SK-N-SH (cell line): ENCODE data around the gene TBL1Y. TPM values are rescaled to one million over a fixed set of nuclear protein-coding genes. Genes with fewer than 3 reads are reported as not detected.

Experiments used
- CTCF ChIA-PET: fragments of 300-600, 350-600 bp; formaldehyde crosslinking; extraction: SDS; loops from one replicate; lab custom pipeline; 2021; lab: Yijun Ruan, JAX
- POLR2A ChIA-PET: fragments of 350-600 bp; sonication (Branson Sonifier 250); formaldehyde crosslinking; extraction: SDS; loops from one replicate; lab custom pipeline; 2020; ENCODE audit warnings: antibody characterized with exemption, inconsistent platforms; lab: Yijun Ruan, JAX
- DNase-seq: peaks from one replicate; pipeline ENCODE4 v3.0.0; 2012
- H2AFZ ChIP-seq: fragments of 200-600 bp; sonication (generic); 2 replicates; pipeline ENCODE4 v1.8.1; 2016; ENCODE audit warnings: antibody characterized with exemption, mild to moderate bottlenecking, low read depth
- H3F3A ChIP-seq: fragments of 200-600 bp; sonication (generic); replicated peaks from 2 replicates; pipeline ENCODE3; 2016; ENCODE audit warnings: antibody characterized with exemption, mild to moderate bottlenecking; ENCODE audit not compliant: insufficient read depth
- H3K27ac ChIP-seq, 2 experiments: fragments of 200-500 bp in 1 of 2; fragments of 200-600 bp in 1 of 2; sonication (Bioruptor generic) in 1 of 2; sonication (generic), shearing (Covaris generic) in 1 of 2; 2 replicates each; pipeline versions ENCODE4 v1.5.1 to v1.6.1; 2014 to 2016; ENCODE audit warnings: low read depth in 2 of 2, inconsistent platforms in 1 of 2, low read length in 1 of 2, mild to moderate bottlenecking in 1 of 2, mixed read lengths in 1 of 2
- H3K27me3 ChIP-seq: fragments of 200-600 bp; sonication (generic), shearing (Covaris generic); 2 replicates; pipeline ENCODE4 v1.6.1; 2016; ENCODE audit warnings: mixed run types; ENCODE audit not compliant: insufficient read depth
- H3K36me3 ChIP-seq, 2 experiments: fragments of 200-500 bp in 1 of 2; fragments of 200-600 bp in 1 of 2; sonication (Bioruptor generic) in 1 of 2; sonication (generic) in 1 of 2; replicated peaks in 1 of 2; 2 replicates each; pipeline versions ENCODE3 to v1.5.1; 2014 to 2016; ENCODE audit warnings: low read length in 1 of 2, mild to moderate bottlenecking in 1 of 2; ENCODE audit not compliant: insufficient read depth in 2 of 2, control insufficient read depth in 1 of 2
- H3K4me1 ChIP-seq, 2 experiments: fragments of 200-500 bp in 1 of 2; fragments of 200-600 bp in 1 of 2; sonication (Bioruptor generic) in 1 of 2; sonication (generic), shearing (Covaris generic) in 1 of 2; 2 replicates each; pipeline versions ENCODE4 v1.5.1 to v1.6.1; 2014 to 2016; ENCODE audit warnings: low read depth in 1 of 2, low read length in 1 of 2, mixed run types in 1 of 2; ENCODE audit not compliant: insufficient read depth in 2 of 2, control insufficient read depth in 1 of 2
- H3K4me2 ChIP-seq: fragments of 200-600 bp; sonication (generic), shearing (Covaris generic); 2 replicates; pipeline ENCODE4 v1.6.1; 2017; ENCODE audit warnings: mixed run types
- H3K4me3 ChIP-seq, 2 experiments: fragments of 200-500 bp in 1 of 2; fragments of 200-600 bp in 1 of 2; sonication (Bioruptor generic) in 1 of 2; sonication (generic), shearing (Covaris generic) in 1 of 2; 2 replicates each; pipeline versions ENCODE4 v1.5.1 to v1.8.1; 2014 to 2016; ENCODE audit warnings: low read depth in 2 of 2, inconsistent platforms in 1 of 2, low read length in 1 of 2, mild to moderate bottlenecking in 1 of 2, mixed read lengths in 1 of 2, moderate library complexity in 1 of 2
- H3K79me2 ChIP-seq: fragments of 200-600 bp; sonication (generic); 2 replicates; pipeline ENCODE4 v1.8.1; 2017; ENCODE audit warnings: mild to moderate bottlenecking; ENCODE audit not compliant: insufficient read depth
- H3K9ac ChIP-seq: fragments of 200-600 bp; sonication (generic); 2 replicates; pipeline ENCODE4 v1.6.1; 2017; ENCODE audit warnings: mixed run types
- H3K9me2 ChIP-seq: fragments of 200-600 bp; sonication (generic); 2 replicates; pipeline ENCODE4 v1.6.1; 2017; ENCODE audit warnings: mixed run types
- H3K9me3 ChIP-seq: fragments of 200-600 bp; sonication (generic); 2 replicates; pipeline ENCODE4 v1.6.1; 2017; ENCODE audit warnings: mixed run types, mild to moderate bottlenecking, moderate library complexity
- H4K20me1 ChIP-seq: fragments of 200-600 bp; sonication (generic); 2 replicates; pipeline ENCODE4 v1.6.1; 2017; ENCODE audit warnings: mild to moderate bottlenecking, mixed run types; ENCODE audit not compliant: insufficient read depth
- CTCF ChIP-seq: fragments of 200-600 bp; sonication (generic); IDR thresholded peaks from 2 replicates; pipeline ENCODE4 v1.6.1; 2017; ENCODE audit warnings: antibody characterized with exemption, mild to moderate bottlenecking, moderate library complexity
- ELF1 ChIP-seq: IDR thresholded peaks from 2 replicates; pipeline ENCODE4 v1.4.0; 2012
- FOXJ3 ChIP-seq: sonication (generic); formaldehyde crosslinking; IDR thresholded peaks from 2 replicates; pipeline ENCODE4 v1.5.1; 2020; ENCODE audit warnings: mild to moderate bottlenecking, missing genetic modification reagents
- FOXM1 ChIP-seq: IDR thresholded peaks from 2 replicates; pipeline ENCODE4 v1.4.0; 2012; ENCODE audit warnings: low read depth, mild to moderate bottlenecking
- GABPA ChIP-seq: IDR thresholded peaks from 2 replicates; pipeline ENCODE4 v1.4.0; 2012; ENCODE audit warnings: low read depth, mild to moderate bottlenecking
- IRF3 ChIP-seq: fragments of 150-350 bp; IDR thresholded peaks from 2 replicates; pipeline ENCODE4 v1.6.1; 2016; ENCODE audit warnings: mild to moderate bottlenecking, low read depth, low read length
- NFIC ChIP-seq: IDR thresholded peaks from 2 replicates; pipeline ENCODE4 v1.4.0; 2012; ENCODE audit warnings: borderline replicate concordance
- NRF1 ChIP-seq: IDR thresholded peaks from 2 replicates; pipeline ENCODE4 v1.6.1; 2012; ENCODE audit warnings: low read depth, mild to moderate bottlenecking, low read length
- PBX3 ChIP-seq: IDR thresholded peaks from 2 replicates; pipeline ENCODE4; 2012
- TAF1 ChIP-seq: IDR thresholded peaks from 2 replicates; pipeline ENCODE4 v1.6.1; 2012; ENCODE audit warnings: low read depth, mild to moderate bottlenecking, low read length, moderate library complexity, borderline replicate concordance
- TCF12 ChIP-seq: IDR thresholded peaks from 2 replicates; pipeline ENCODE4 v1.4.0; 2012
- TEAD4 ChIP-seq: IDR thresholded peaks from 2 replicates; pipeline ENCODE4 v1.4.0; 2012; ENCODE audit warnings: mild to moderate bottlenecking, borderline replicate concordance; ENCODE audit not compliant: insufficient read depth
- WGBS: methylation state at CpG from one replicate; pipeline ENCODE4 v1.1.6; 2017; ENCODE audit warnings: low lambda C conversion rate; 5-methylcytosine and 5-hydroxymethylcytosine counted together
- polyA plus RNA-seq, 3 experiments: library from polyadenylated mRNA; depleted of rRNA; stranded (reverse); fragments of >200 nt; gene quantifications; 2 replicates each; pipeline ENCODE4 v1.2.3, GENCODE V29; 2012

The TBL1Y gene
- polyA plus RNA-seq, 1 of the 3 experiments (the other 2 are of a cell fraction): not detected

GRCh38 chrY:6992041-6992440 is 81.5 kb downstream of the TBL1Y start:
- no peak overlapping the region for H3K27ac ChIP-seq
- H2AFZ ChIP-seq: no peak overlapping the region
- H3K4me1 ChIP-seq: no peaks in the 10 kb centered on the region
- no peak overlapping the region for H3K9ac ChIP-seq
- no peak overlapping the region for H3K4me3 ChIP-seq
- no peaks in the 10 kb centered on the region for H3K27me3 ChIP-seq
- no peaks in the 10 kb centered on the region for H3K79me2 ChIP-seq
- H4K20me1 ChIP-seq: no peaks in the 10 kb centered on the region
- H3F3A ChIP-seq: no peaks in the 10 kb centered on the region
- H3K36me3 ChIP-seq: no peaks in the 10 kb centered on the region
- H3K9me2 ChIP-seq: no peaks in the 10 kb centered on the region
- CTCF ChIA-PET: no interaction called here
- no peak overlapping the region for H3K4me2 ChIP-seq
- H3K9me3 ChIP-seq: no peaks in the 10 kb centered on the region
- POLR2A ChIA-PET: no interaction called here
- TF ChIP-seq FOXJ3 (CRISPR knock-in tag) (no peak), TCF12 (no peak), GABPA (no peak), CTCF (no peak), NFIC (no peak)
- WGBS: no CpG with 5 or more reads among the region's 3 CpGs
- no peak for DNase-seq

GRCh38 chrY:6995987-6996386 is 85.5 kb downstream of the TBL1Y start:
- H4K20me1 ChIP-seq: no peaks in the 10 kb centered on the region
- no peaks in the 10 kb centered on the region for H3F3A ChIP-seq
- no CpG with 5 or more reads among the region's 4 CpGs for WGBS
- H3K27ac ChIP-seq: no peak overlapping the region
- DNase-seq: no peak
- no peak overlapping the region for H3K4me3 ChIP-seq
- TF ChIP-seq TCF12 (no peak), TEAD4 (no peak), ELF1 (no peak), NRF1 (no peak), IRF3 (no peak), TAF1 (no peak), FOXM1 (no peak), PBX3 (no peak)
- H3K79me2 ChIP-seq: no peaks in the 10 kb centered on the region
- no peaks in the 10 kb centered on the region for H3K36me3 ChIP-seq
- H3K4me1 ChIP-seq: no peaks in the 10 kb centered on the region
- no peaks in the 10 kb centered on the region for H3K9me2 ChIP-seq
- no peaks in the 10 kb centered on the region for H3K9me3 ChIP-seq
- CTCF ChIA-PET: no interaction called here
- H3K27me3 ChIP-seq: no peaks in the 10 kb centered on the region
- POLR2A ChIA-PET: no interaction called here
- no peak overlapping the region for H3K4me2 ChIP-seq
- no peak overlapping the region for H2AFZ ChIP-seq
- no peak overlapping the region for H3K9ac ChIP-seq
